GM06990 (cell line): ENCODE data around the gene ZC3H18.

Source experiments
- DNase-seq: peaks from one replicate; pipeline ENCODE4 v3.0.0-alpha.2; 2011; ENCODE audit not compliant: insufficient read length; ENCODE audit errors: extremely low read depth
- H3K27me3 ChIP-seq: replicated peaks from 2 replicates; pipeline ENCODE4 v1.6.0; 2011; ENCODE audit warnings: low read length; ENCODE audit not compliant: control insufficient read depth, insufficient read depth
- H3K36me3 ChIP-seq: 2 replicates; pipeline ENCODE4 v1.5.1; 2011; ENCODE audit warnings: low read length; ENCODE audit not compliant: control insufficient read depth, insufficient read depth
- H3K4me3 ChIP-seq: replicated peaks from 2 replicates; pipeline ENCODE4 v1.5.1; 2011; ENCODE audit warnings: low read depth, mild to moderate bottlenecking, control low read depth, low read length
- CTCF ChIP-seq: IDR thresholded peaks from 2 replicates; pipeline ENCODE4 v1.5.1; 2011; ENCODE audit warnings: low read length, control low read depth, mild to moderate bottlenecking, inconsistent platforms; ENCODE audit not compliant: insufficient read depth, poor library complexity, severe bottlenecking

Gene ZC3H18

GRCh38 chr16:88669980-88670379 lies 99.8 kb downstream of the ZC3H18 start:
- no peak for DNase-seq
- no peak for TF ChIP-seq CTCF
- Histone ChIP-seq H3K27me3 (no peaks in the 10 kb centered on the region), H3K4me3 (no peak overlapping the region), H3K36me3 (no peaks in the 10 kb centered on the region; the same call in none of the 2 replicates)

- Histone ChIP-seq H3K36me3 (no peaks in the 10 kb centered on the region; the same call in none of the 2 replicates), H3K4me3 (no peak overlapping the region), H3K27me3 (no peaks in the 10 kb centered on the region)
- no peak for DNase-seq
- TF ChIP-seq CTCF, result no peak
Measured at GRCh38 chr16:88671806-88672205, 101.6 kb downstream of the ZC3H18 start.

GRCh38 chr16:88672776-88673175 lies 102.6 kb downstream of the ZC3H18 start:
- Histone ChIP-seq H3K36me3 (peaks cover 3% of the 10 kb centered on the region), H3K27me3 (no peaks in the 10 kb centered on the region), H3K4me3 (no peak overlapping the region)
- DNase-seq, result no peak
- TF ChIP-seq CTCF, result no peak

GRCh38 chr16:88673716-88674379 lies 103.6 kb downstream of the ZC3H18 start:
- peaks cover 3% of the 10 kb centered on the region for H3K36me3 ChIP-seq
- DNase-seq, result no peak
- H3K4me3 ChIP-seq, result no peak overlapping the region
- TF ChIP-seq CTCF, result no peak
- no peaks in the 10 kb centered on the region for H3K27me3 ChIP-seq

GRCh38 chr16:88676502-88677242 lies 106.5 kb downstream of the ZC3H18 start:
- Histone ChIP-seq H3K27me3 (no peaks in the 10 kb centered on the region), H3K4me3 (no peak overlapping the region), H3K36me3 (peaks cover 3% of the 10 kb centered on the region)
- TF ChIP-seq CTCF, result no peak
- no peak for DNase-seq
